Globus pallidus (tissue), 1 donor: Measurements from ENCODE around the gene OR52E2.
"Not testable (repeated sequence)": the region's sequence is repeated elsewhere in the genome, so short reads cannot be mapped to it uniquely, and the experiment has no call there.

Experiments used
- DNase-seq: peaks from one replicate; pipeline ENCODE4 v3.0.0-alpha.2; 2015; ENCODE audit warnings: low spot score

Gene OR52E2

GRCh38 chr11:5059391-5059790 lies at the start of gene OR52E2:
Gene OR52E2 (minus strand): TSS chr11:5059627. CDS start chr11:5059627, 0 bp downstream.
- no peak for DNase-seq

- no peak for DNase-seq
Measured at GRCh38 chr11:5107285-5107684, 47.9 kb upstream of the OR52E2 start.

- no peak for DNase-seq
Measured at GRCh38 chr11:5103066-5103465, 43.6 kb upstream of the OR52E2 start.

GRCh38 chr11:5102246-5102645 lies 42.8 kb upstream of the OR52E2 start:
- DNase-seq: no peak

GRCh38 chr11:5096011-5096410 lies 36.6 kb upstream of the OR52E2 start:
- no peak for DNase-seq

- no peak for DNase-seq
Measured at GRCh38 chr11:5092821-5093585, 33.6 kb upstream of the OR52E2 start.

GRCh38 chr11:5090668-5091067 lies 31.2 kb upstream of the OR52E2 start:
- DNase-seq: no peak

GRCh38 chr11:5088556-5088955 lies 29.1 kb upstream of the OR52E2 start:
- no peak for DNase-seq

- DNase-seq: no peak
Measured at GRCh38 chr11:5083602-5084001, 24.2 kb upstream of the OR52E2 start.

GRCh38 chr11:5081405-5081804 lies 22.0 kb upstream of the OR52E2 start:
- DNase-seq: no peak

- DNase-seq: no peak
Measured at GRCh38 chr11:5071799-5072198, 12.4 kb upstream of the OR52E2 start.

- no peak for DNase-seq
Measured at GRCh38 chr11:5069272-5069671, 9.8 kb upstream of the OR52E2 start, which contains the start of gene OR52E1. Gene OR52E1 (plus strand): TSS chr11:5069572.

- no peak for DNase-seq
Measured at GRCh38 chr11:5065027-5065426, 5.6 kb upstream of the OR52E2 start.

GRCh38 chr11:5058679-5059078 lies 748 bp downstream of the OR52E2 start:
- DNase-seq: not testable (repeated sequence)

- no peak for DNase-seq
Measured at GRCh38 chr11:5046754-5047330, 12.6 kb downstream of the OR52E2 start.

GRCh38 chr11:5046226-5046625 lies 13.2 kb downstream of the OR52E2 start, which contains the start of gene OR52J3:
Gene OR52J3 (plus strand): TSS chr11:5046526. CDS start chr11:5046526, 0 bp downstream.
- DNase-seq: no peak

- no peak for DNase-seq
Measured at GRCh38 chr11:5043380-5043779, 16.0 kb downstream of the OR52E2 start.

GRCh38 chr11:5042091-5042490 lies 17.3 kb downstream of the OR52E2 start:
- DNase-seq: no peak

GRCh38 chr11:5040876-5041275 lies 18.6 kb downstream of the OR52E2 start:
- no peak for DNase-seq

GRCh38 chr11:5038341-5038740 lies 21.1 kb downstream of the OR52E2 start:
- no peak for DNase-seq

GRCh38 chr11:5037926-5038325 lies 21.5 kb downstream of the OR52E2 start:
- DNase-seq: no peak

GRCh38 chr11:5036669-5037068 lies 22.8 kb downstream of the OR52E2 start:
- no peak for DNase-seq

GRCh38 chr11:5021996-5022395 lies 37.4 kb downstream of the OR52E2 start:
- DNase-seq: no peak

- DNase-seq: no peak
Measured at GRCh38 chr11:5013012-5013411, 46.4 kb downstream of the OR52E2 start.
